ENCODE results near the gene AMN. TPM values are rescaled to one million over a fixed set of nuclear protein-coding genes. Genes with fewer than 3 reads are reported as not detected.

The AMN gene
- total and polyA plus RNA-seq, 2 experiments from 2014 or later = 169 to 247 TPM

DNA sequence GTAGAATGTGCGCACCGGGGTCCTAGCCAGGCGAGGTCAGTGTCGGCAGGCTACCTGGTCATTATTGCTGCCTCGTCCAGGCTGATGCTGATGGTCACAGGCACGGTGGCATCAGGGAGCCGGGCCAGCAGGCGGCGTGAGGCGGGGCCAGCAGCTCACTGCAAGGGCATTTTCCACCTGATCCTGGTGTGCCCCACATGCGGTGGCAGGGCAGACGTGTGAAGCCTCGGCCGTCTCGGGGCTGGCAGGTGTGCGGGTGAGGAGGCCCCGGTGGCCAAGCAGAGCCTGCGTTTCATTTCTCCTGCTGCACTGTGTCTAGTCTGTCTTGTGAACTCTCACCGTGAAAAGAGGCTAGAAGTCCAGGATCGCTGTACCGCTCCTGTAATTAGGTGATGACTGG is 12.0 kb upstream of the AMN start:
- no peak for DNase-seq (ENCODE audit: low spot score)
- no peaks in the 10 kb centered on the region for H3K27me3 ChIP-seq
- H3K9me2 ChIP-seq (replicated peaks; ENCODE audit: insufficient read depth) = no peaks in the 10 kb centered on the region
- TF ChIP-seq, protein P1, sequence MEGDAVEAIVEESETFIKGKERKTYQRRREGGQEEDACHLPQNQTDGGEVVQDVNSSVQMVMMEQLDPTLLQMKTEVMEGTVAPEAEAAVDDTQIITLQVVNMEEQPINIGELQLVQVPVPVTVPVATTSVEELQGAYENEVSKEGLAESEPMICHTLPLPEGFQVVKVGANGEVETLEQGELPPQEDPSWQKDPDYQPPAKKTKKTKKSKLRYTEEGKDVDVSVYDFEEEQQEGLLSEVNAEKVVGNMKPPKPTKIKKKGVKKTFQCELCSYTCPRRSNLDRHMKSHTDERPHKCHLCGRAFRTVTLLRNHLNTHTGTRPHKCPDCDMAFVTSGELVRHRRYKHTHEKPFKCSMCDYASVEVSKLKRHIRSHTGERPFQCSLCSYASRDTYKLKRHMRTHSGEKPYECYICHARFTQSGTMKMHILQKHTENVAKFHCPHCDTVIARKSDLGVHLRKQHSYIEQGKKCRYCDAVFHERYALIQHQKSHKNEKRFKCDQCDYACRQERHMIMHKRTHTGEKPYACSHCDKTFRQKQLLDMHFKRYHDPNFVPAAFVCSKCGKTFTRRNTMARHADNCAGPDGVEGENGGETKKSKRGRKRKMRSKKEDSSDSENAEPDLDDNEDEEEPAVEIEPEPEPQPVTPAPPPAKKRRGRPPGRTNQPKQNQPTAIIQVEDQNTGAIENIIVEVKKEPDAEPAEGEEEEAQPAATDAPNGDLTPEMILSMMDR (IDR thresholded peaks at IDR 0.05; ENCODE audit: poor library complexity) = no peak
- TF ChIP-seq EZH2phosphoT487 (IDR thresholded peaks at IDR 0.05; ENCODE audit: low read depth, severe bottlenecking, unreplicated experiment) = no peak
- TF ChIP-seq EZH2 (IDR thresholded peaks at IDR 0.05; ENCODE audit: borderline replicate concordance) = no peak
- no peak overlapping the region for H2AFZ ChIP-seq
- no peaks in the 10 kb centered on the region for H4K20me1 ChIP-seq (ENCODE audit: insufficient read depth, poor library complexity, severe bottlenecking)
- H3K4me1 ChIP-seq (ENCODE audit: insufficient read depth) = no peaks in the 10 kb centered on the region
- H3K4me2 ChIP-seq = no peak overlapping the region
- H3K79me2 ChIP-seq = no peaks in the 10 kb centered on the region
- H3K9me3 ChIP-seq (ENCODE audit: low read depth) = no peaks in the 10 kb centered on the region
- WGBS (ENCODE audit: low lambda C conversion rate, missing lambda C conversion rate) = 90% methylated on average over 21 of the region's 21 CpGs
- H3K36me3 ChIP-seq (replicated peaks; ENCODE audit: insufficient read depth, low read depth) = no peaks in the 10 kb centered on the region
- no peak overlapping the region for H3K4me3 ChIP-seq
- H3K27ac ChIP-seq = no peak overlapping the region

- no peak overlapping the region for H3K4me2 ChIP-seq
- H3K4me1 ChIP-seq (ENCODE audit: insufficient read depth) = no peaks in the 10 kb centered on the region
- no peak overlapping the region for H3K27ac ChIP-seq
- TF ChIP-seq EZH2 (IDR thresholded peaks at IDR 0.05; ENCODE audit: borderline replicate concordance) (no peak), EZH2phosphoT487 (IDR thresholded peaks at IDR 0.05; ENCODE audit: low read depth, severe bottlenecking, unreplicated experiment) (no peak)
- TF ChIP-seq, protein P1 (IDR thresholded peaks at IDR 0.05; ENCODE audit: poor library complexity) = no peak
- no peak overlapping the region for H3K4me3 ChIP-seq
- H4K20me1 ChIP-seq (ENCODE audit: insufficient read depth, poor library complexity, severe bottlenecking) = no peaks in the 10 kb centered on the region
- DNase-seq (ENCODE audit: low spot score) = no peak
- WGBS (ENCODE audit: low lambda C conversion rate, missing lambda C conversion rate) = 82% methylated on average over 19 of the region's 19 CpGs
- H3K36me3 ChIP-seq (replicated peaks; ENCODE audit: insufficient read depth, low read depth) = no peaks in the 10 kb centered on the region
- no peaks in the 10 kb centered on the region for H3K79me2 ChIP-seq
- no peaks in the 10 kb centered on the region for H3K27me3 ChIP-seq
- H2AFZ ChIP-seq = no peak overlapping the region
- no peaks in the 10 kb centered on the region for H3K9me2 ChIP-seq (replicated peaks; ENCODE audit: insufficient read depth)
- H3K9me3 ChIP-seq (ENCODE audit: low read depth) = no peaks in the 10 kb centered on the region
These were observed 10.9 kb upstream of the AMN start for GRCh38 chr14:102911541-102911951.

GRCh38 chr14:102911991-102912761 is 10.3 kb upstream of the AMN start:
- no peak overlapping the region for H3K27ac ChIP-seq
- H3K27me3 ChIP-seq = no peaks in the 10 kb centered on the region
- no peak for DNase-seq (ENCODE audit: low spot score)
- WGBS (ENCODE audit: low lambda C conversion rate, missing lambda C conversion rate) = 95% methylated on average over 18 of the region's 21 CpGs
- no peaks in the 10 kb centered on the region for H4K20me1 ChIP-seq (ENCODE audit: insufficient read depth, poor library complexity, severe bottlenecking)
- no peaks in the 10 kb centered on the region for H3K79me2 ChIP-seq
- H3K9me2 ChIP-seq (replicated peaks; ENCODE audit: insufficient read depth) = no peaks in the 10 kb centered on the region
- H3K9me3 ChIP-seq (ENCODE audit: low read depth) = no peaks in the 10 kb centered on the region
- H3K36me3 ChIP-seq (replicated peaks; ENCODE audit: insufficient read depth, low read depth) = no peaks in the 10 kb centered on the region
- TF ChIP-seq EZH2 (IDR thresholded peaks at IDR 0.05; ENCODE audit: borderline replicate concordance) (no peak), EZH2phosphoT487 (IDR thresholded peaks at IDR 0.05; ENCODE audit: low read depth, severe bottlenecking, unreplicated experiment) (no peak)
- TF ChIP-seq, protein P1 (IDR thresholded peaks at IDR 0.05; ENCODE audit: poor library complexity) = no peak
- no peaks in the 10 kb centered on the region for H3K4me1 ChIP-seq (ENCODE audit: insufficient read depth)
- no peak overlapping the region for H2AFZ ChIP-seq
- H3K4me2 ChIP-seq = no peak overlapping the region
- no peak overlapping the region for H3K4me3 ChIP-seq
